GM18519 (cell line): ENCODE measurements around the gene LITAFD.

Experiments
- ATAC-seq: cut with Tn5 transposase; IDR thresholded peaks from one replicate; pipeline ENCODE4 v1.9.1; 2021; ENCODE audit warnings: mild to moderate bottlenecking, moderate library complexity; ENCODE audit not compliant: unreplicated experiment, low FRiP score

Gene LITAFD

GRCh38 chr16:8855051-8855786 lies 26.9 kb upstream of the LITAFD start:
- no peak for ATAC-seq

GRCh38 chr16:8855972-8856371 lies 26.2 kb upstream of the LITAFD start:
- no peak for ATAC-seq

- no peak for ATAC-seq
These were observed 22.9 kb upstream of the LITAFD start for GRCh38 chr16:8858994-8859912.

GRCh38 chr16:8859913-8860881 lies 22.0 kb upstream of the LITAFD start:
- ATAC-seq: no peak

- no peak for ATAC-seq
These were observed 20.4 kb upstream of the LITAFD start for GRCh38 chr16:8861563-8862308.

- ATAC-seq: no peak
These were observed 19.6 kb upstream of the LITAFD start for GRCh38 chr16:8862309-8863130.

- no peak for ATAC-seq
These were observed 18.3 kb upstream of the LITAFD start for GRCh38 chr16:8863594-8864424.

- ATAC-seq: no peak
These were observed 17.6 kb upstream of the LITAFD start for GRCh38 chr16:8864480-8865110.

- no peak for ATAC-seq
These were observed 16.8 kb upstream of the LITAFD start for GRCh38 chr16:8865145-8865882.

GRCh38 chr16:8866118-8866883 lies 15.8 kb upstream of the LITAFD start:
- ATAC-seq: no peak

- ATAC-seq: no peak
These were observed 15.3 kb upstream of the LITAFD start for GRCh38 chr16:8866884-8867215.

- no peak for ATAC-seq
These were observed 14.8 kb upstream of the LITAFD start for GRCh38 chr16:8867216-8867931.

GRCh38 chr16:8867932-8868415 lies 14.2 kb upstream of the LITAFD start:
- no peak for ATAC-seq

GRCh38 chr16:8868416-8869211 lies 13.5 kb upstream of the LITAFD start, which contains the start of gene CARHSP1:
Gene CARHSP1, minus strand, starts transcription at chr16:8869006. Its CDS starts 9,678 bp downstream, at chr16:8859328.
- ATAC-seq: peak; percentile 38
